DND-41 (cell line): ENCODE results near the gene RMI1.

Source experiments
- CTCF ChIP-seq: IDR thresholded peaks from 2 replicates; pipeline ENCODE4 v1.5.1; 2012; ENCODE audit warnings: borderline replicate concordance, low read length, moderate library complexity, mild to moderate bottlenecking; ENCODE audit not compliant: poor library complexity, severe bottlenecking; ENCODE audit errors: extremely low read depth
- EZH2 ChIP-seq: IDR thresholded peaks from 3 replicates; pipeline ENCODE4 v1.6.1; 2012; ENCODE audit warnings: borderline replicate concordance, low read depth, mild to moderate bottlenecking, moderate library complexity, low read length, inconsistent platforms; ENCODE audit not compliant: severe bottlenecking

GRCh38 chr9:83986765-83987401, 6.3 kb downstream of the RMI1 start:
- TF ChIP-seq CTCF (no peak), EZH2 (no peak)
